ENCODE results near the gene SFXN3. TPM values are rescaled to one million over a fixed set of nuclear protein-coding genes. Genes with fewer than 3 reads are reported as not detected.
A peak's percentile ranks its signal among the peaks of the same experiment; 100 is the strongest.

Gene SFXN3
- total and polyA plus RNA-seq, 2 of the 8 experiments (the other 6 are each of a cell fraction or from before 2014, with no cell fraction given) = 2.6 to 2.8 TPM

GRCh38 chr10:101041252-101041761 is 10.3 kb downstream of the SFXN3 start (continued):
- TF ChIP-seq SP1 (IDR thresholded peaks at IDR 0.05; ENCODE audit: low read depth, low read length) (0 out of 2 replicates have a peak, but pooled peaks have one; percentile 23), SIRT6 (IDR thresholded peaks at IDR 0.05; ENCODE audit: low read length) (no peak), JUND (IDR thresholded peaks at IDR 0.05; ENCODE audit: low read length) (no peak)

All from H1 (cell line).